Upper lobe of left lung (tissue), 4 donors: ENCODE results near the gene DIRAS1.

ENCODE experiments used
- CTCF ChIP-seq, 6 experiments: fragments of 450-650 bp in 4 of 6; fragments of 200-600 bp in 2 of 6; sonication (generic) in 2 of 6; IDR thresholded peaks; one replicate each; pipeline ENCODE4 v1.5.1; 2016 to 2019; ENCODE audit warnings: antibody characterized with exemption in 6 of 6
- POLR2AphosphoS5 ChIP-seq, 2 donors: sonication (generic); formaldehyde crosslinking; IDR thresholded peaks; one replicate each; pipeline ENCODE4 v1.5.1; 2017; ENCODE audit warnings: antibody characterized with exemption in 2 of 2

DNA sequence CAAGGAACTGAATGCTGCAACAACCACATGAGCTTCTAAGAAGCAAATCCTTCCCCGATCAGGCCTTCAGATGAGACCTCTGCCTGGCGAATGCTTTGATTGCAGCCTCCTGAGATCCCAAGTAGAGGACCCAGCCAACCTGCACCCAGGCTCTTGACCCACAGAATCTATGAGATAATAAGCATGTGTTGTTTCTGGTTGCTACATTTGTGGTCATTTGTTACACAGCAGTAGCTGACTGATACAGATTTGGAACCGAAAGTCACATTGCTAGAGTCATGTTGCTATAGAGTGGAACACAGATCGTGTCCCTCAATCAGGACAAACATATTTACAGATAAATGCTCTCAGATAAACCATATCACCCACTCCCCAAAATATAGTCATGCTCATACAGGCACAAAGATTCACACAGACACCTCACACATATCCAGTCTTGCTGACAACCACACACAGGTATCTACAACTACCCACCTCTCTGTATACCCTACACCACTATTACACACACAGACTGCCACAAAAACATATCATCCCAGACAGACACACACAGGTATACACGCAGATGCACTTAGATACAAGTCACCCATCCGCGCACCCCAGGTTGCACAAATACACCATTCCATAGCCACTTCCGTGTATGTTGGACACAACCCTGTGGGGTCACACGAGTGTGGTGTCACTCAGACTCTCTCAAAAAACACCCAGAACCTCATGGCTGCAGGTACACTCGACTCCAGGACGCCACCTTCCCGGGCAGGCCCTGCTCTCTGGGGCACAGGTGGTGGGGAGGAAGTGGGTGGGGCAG lies 5.5 kb downstream of the DIRAS1 start:
- TF ChIP-seq POLR2AphosphoS5 (IDR thresholded peaks at IDR 0.05) (no peak), CTCF (IDR thresholded peaks at IDR 0.05) (no peak)
